Mesenchymal stem cell (in vitro differentiated cells and primary cell): ENCODE data around the gene PPA1.

ENCODE experiments used
- DNase-seq: peaks from one replicate; pipeline ENCODE4 v3.0.0-alpha.2; 2013
- H2AFZ ChIP-seq: one replicate; pipeline ENCODE4 v1.6.1; 2013; ENCODE audit warnings: low read depth, mild to moderate bottlenecking, control low read depth, inconsistent platforms, low read length, moderate library complexity
- H2AK5ac ChIP-seq: 2 replicates; pipeline ENCODE4 v1.6.1; 2013; ENCODE audit warnings: low read length, moderate library complexity, mild to moderate bottlenecking, inconsistent platforms; ENCODE audit not compliant: severe bottlenecking
- H2BK120ac ChIP-seq: one replicate; pipeline ENCODE4 v1.6.1; 2013; ENCODE audit warnings: low read depth, mild to moderate bottlenecking, inconsistent platforms, low read length, moderate library complexity
- H2BK12ac ChIP-seq, 2 experiments: one replicate each; pipeline ENCODE4 v1.6.1; 2013; ENCODE audit warnings: inconsistent platforms in 2 of 2, low read length in 2 of 2, mild to moderate bottlenecking in 2 of 2, moderate library complexity in 2 of 2, control low read depth in 1 of 2
- H2BK15ac ChIP-seq: one replicate; pipeline ENCODE4 v1.6.1; 2013; ENCODE audit warnings: mild to moderate bottlenecking, low read depth, inconsistent platforms; ENCODE audit not compliant: poor library complexity, severe bottlenecking
- H2BK5ac ChIP-seq: 2 replicates; pipeline ENCODE4 v1.6.1; 2013; ENCODE audit warnings: low read depth, mild to moderate bottlenecking, low read length, control low read depth, inconsistent platforms; ENCODE audit not compliant: poor library complexity, severe bottlenecking
- H3K14ac ChIP-seq, 2 experiments: one replicate each; pipeline ENCODE4 v1.6.1; 2013; ENCODE audit warnings: inconsistent platforms in 2 of 2, low read length in 2 of 2, control low read depth in 1 of 2, mild to moderate bottlenecking in 1 of 2, moderate library complexity in 1 of 2
- H3K18ac ChIP-seq, 2 experiments: one replicate each; pipeline ENCODE4 v1.6.1; 2013; ENCODE audit warnings: inconsistent platforms in 2 of 2, low read length in 2 of 2, control low read depth in 1 of 2, low read depth in 1 of 2, mild to moderate bottlenecking in 1 of 2
- H3K23ac ChIP-seq, 2 experiments: one replicate each; pipeline ENCODE4 v1.6.1; 2013; ENCODE audit warnings: inconsistent platforms in 2 of 2, low read length in 2 of 2, mild to moderate bottlenecking in 2 of 2, moderate library complexity in 2 of 2, control low read depth in 1 of 2
- H3K27ac ChIP-seq: 2 replicates; pipeline ENCODE4 v1.5.1; 2013; ENCODE audit warnings: mild to moderate bottlenecking, moderate library complexity, low read length, control low read depth, inconsistent platforms; ENCODE audit not compliant: poor library complexity, severe bottlenecking
- H3K27me3 ChIP-seq, 2 experiments: 2 replicates each; pipeline versions ENCODE4 v1.6.1 to v1.7.0; 2013; ENCODE audit warnings: low read length in 2 of 2, mild to moderate bottlenecking in 2 of 2, moderate library complexity in 2 of 2, control low read depth in 1 of 2, inconsistent platforms in 1 of 2; ENCODE audit not compliant: control insufficient read depth in 1 of 2, insufficient read depth in 1 of 2
- H3K36me3 ChIP-seq, 2 experiments: 2 replicates each; pipeline versions ENCODE4 v1.6.1 to v1.7.0; 2013; ENCODE audit warnings: low read length in 2 of 2, control low read depth in 1 of 2, inconsistent platforms in 1 of 2, low read depth in 1 of 2, mild to moderate bottlenecking in 1 of 2; ENCODE audit not compliant: insufficient read depth in 2 of 2, control insufficient read depth in 1 of 2
- H3K4ac ChIP-seq, 2 experiments: one replicate each; pipeline ENCODE4 v1.6.1; 2013; ENCODE audit warnings: inconsistent platforms in 2 of 2, low read length in 2 of 2, mild to moderate bottlenecking in 2 of 2, moderate library complexity in 2 of 2, control low read depth in 1 of 2, low read depth in 1 of 2
- H3K4me1 ChIP-seq: 2 replicates; pipeline ENCODE4 v1.6.1; 2013; ENCODE audit warnings: low read depth, low read length, control low read depth; ENCODE audit not compliant: control insufficient read depth, insufficient read depth
- H3K4me2 ChIP-seq: 2 replicates; pipeline ENCODE4 v1.6.1; 2013; ENCODE audit warnings: low read length, mild to moderate bottlenecking, inconsistent platforms; ENCODE audit not compliant: poor library complexity, severe bottlenecking
- H3K4me3 ChIP-seq, 2 experiments: 2 replicates each; pipeline versions ENCODE4 v1.5.1 to v1.7.0; 2013; ENCODE audit warnings: low read length in 2 of 2, mild to moderate bottlenecking in 2 of 2, control low read depth in 1 of 2, low read depth in 1 of 2; ENCODE audit not compliant: insufficient read depth in 1 of 2
- H3K79me1 ChIP-seq: replicated peaks from 2 replicates; pipeline ENCODE4 v1.6.1; 2013; ENCODE audit warnings: mild to moderate bottlenecking, control low read depth, low read length, inconsistent platforms; ENCODE audit not compliant: poor library complexity, severe bottlenecking
- H3K9ac ChIP-seq: 2 replicates; pipeline ENCODE4 v1.7.0; 2013; ENCODE audit warnings: mild to moderate bottlenecking, low read length, moderate library complexity
- H3K9me3 ChIP-seq: 2 replicates; pipeline ENCODE4 v1.7.0; 2013; ENCODE audit warnings: mild to moderate bottlenecking, low read length; ENCODE audit not compliant: control insufficient read depth
- H4K8ac ChIP-seq: one replicate; pipeline ENCODE4 v1.6.1; 2013; ENCODE audit warnings: inconsistent platforms, mild to moderate bottlenecking, low read length, moderate library complexity
- H4K91ac ChIP-seq: one replicate; pipeline ENCODE4 v1.6.1; 2013; ENCODE audit warnings: mild to moderate bottlenecking, low read length, inconsistent platforms
- WGBS: methylation state at CpG from one replicate; pipeline ENCODE4 v1.1.7; 2013; ENCODE audit warnings: mixed read lengths; 5-methylcytosine and 5-hydroxymethylcytosine counted together

The PPA1 gene

GRCh38 chr10:70222340-70222794 lies 10.9 kb downstream of the PPA1 start:
- no peak overlapping the region for H4K91ac ChIP-seq
- WGBS, result 100% methylated on average over 2 of the region's 3 CpGs
- no peak overlapping the region for H2AFZ ChIP-seq
- H2AK5ac ChIP-seq, result no peak overlapping the region
- no peak overlapping the region for H3K27ac ChIP-seq
- no peaks in the 10 kb centered on the region for H3K27me3 ChIP-seq
- H3K79me1 ChIP-seq, result peaks cover 9% of the 10 kb centered on the region
- no peak overlapping the region for H4K8ac ChIP-seq
- no peak overlapping the region for H3K4ac ChIP-seq
- no peak overlapping the region for H3K14ac ChIP-seq
- H3K36me3 ChIP-seq, result peaks cover 0 to 31% of the 10 kb centered on the region in 2 experiments
- H3K9me3 ChIP-seq, result no peaks in the 10 kb centered on the region
- no peak overlapping the region for H2BK120ac ChIP-seq
- no peak overlapping the region for H2BK15ac ChIP-seq
- peaks cover 2% of the 10 kb centered on the region for H3K4me1 ChIP-seq
- no peak overlapping the region for H3K18ac ChIP-seq
- no peak overlapping the region for H3K23ac ChIP-seq
- no peak overlapping the region for H3K4me3 ChIP-seq
- H2BK5ac ChIP-seq, result no peak overlapping the region
- no peak for DNase-seq
- no peak overlapping the region for H2BK12ac ChIP-seq
- H3K4me2 ChIP-seq, result no peak overlapping the region
- no peak overlapping the region for H3K9ac ChIP-seq

DNA sequence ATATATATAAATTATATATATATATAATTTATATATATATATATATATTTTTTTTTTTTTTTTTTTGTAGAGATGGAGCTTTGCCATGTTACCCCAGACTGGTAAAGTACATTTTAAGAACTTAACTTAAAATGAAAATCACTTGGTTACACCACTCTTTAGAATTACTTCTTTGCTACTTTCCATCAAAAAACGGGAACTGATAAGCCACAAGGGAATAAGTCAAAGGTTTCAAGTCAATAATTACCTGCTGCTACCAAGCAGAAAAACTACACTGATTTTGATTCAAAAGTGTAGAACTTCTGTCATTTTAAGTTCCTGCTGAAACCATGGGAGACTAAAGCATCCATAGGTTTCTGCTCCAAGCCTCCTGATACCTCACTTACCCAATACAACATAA lies 12.2 kb downstream of the PPA1 start:
- Histone ChIP-seq H4K8ac (no peak overlapping the region), H3K4me3 (no peak overlapping the region), H3K4me1 (no peaks in the 10 kb centered on the region), H3K4me2 (no peak overlapping the region), H3K79me1 (peaks cover 11% of the 10 kb centered on the region), H3K27me3 (no peaks in the 10 kb centered on the region), H3K14ac (no peak overlapping the region), H3K4ac (no peak overlapping the region), H2AK5ac (no peak overlapping the region), H2BK120ac (no peak overlapping the region), H3K9me3 (no peaks in the 10 kb centered on the region), H2BK5ac (no peak overlapping the region), H2AFZ (no peak overlapping the region), H3K23ac (no peak overlapping the region), H2BK15ac (no peak overlapping the region), H2BK12ac (no peak overlapping the region), H3K18ac (no peak overlapping the region), H3K36me3 (peaks cover 0 to 30% of the 10 kb centered on the region in 2 experiments), H3K27ac (no peak overlapping the region), H4K91ac (no peak overlapping the region), H3K9ac (peak overlapping the region; percentile 68)
- 100% methylated on average over 1 of the region's 1 CpG for WGBS
- DNase-seq, result no peak

DNA sequence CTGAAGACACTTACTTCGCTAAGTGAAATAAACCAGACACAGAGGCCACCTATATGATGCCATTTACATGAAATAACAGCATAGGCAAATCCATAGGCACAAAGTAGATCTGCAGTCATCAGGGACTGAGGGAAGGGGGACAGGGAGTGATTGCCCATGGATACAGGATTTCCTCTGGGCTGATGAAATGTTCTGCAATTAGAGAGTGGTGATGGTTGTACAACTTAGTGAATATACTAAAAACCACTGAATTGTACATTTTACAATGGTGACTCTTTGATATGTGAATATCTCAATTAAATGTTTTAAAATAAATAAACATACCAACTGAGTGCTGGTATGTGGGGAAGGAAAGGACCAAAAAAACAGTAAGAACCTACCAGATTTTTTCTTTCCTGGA lies 20.4 kb downstream of the PPA1 start:
- Histone ChIP-seq H2BK12ac (no peak overlapping the region), H2BK120ac (no peak overlapping the region), H3K27ac (no peak overlapping the region), H3K4ac (no peak overlapping the region), H3K18ac (no peak overlapping the region), H3K4me2 (no peak overlapping the region), H3K27me3 (no peaks in the 10 kb centered on the region), H3K4me1 (no peaks in the 10 kb centered on the region), H4K91ac (no peak overlapping the region), H3K9ac (no peak overlapping the region), H3K36me3 (peaks cover 17 to 93% of the 10 kb centered on the region in 2 experiments), H3K79me1 (peaks cover 10% of the 10 kb centered on the region), H2BK5ac (no peak overlapping the region), H3K4me3 (no peak overlapping the region), H3K9me3 (no peaks in the 10 kb centered on the region), H3K23ac (no peak overlapping the region), H2AFZ (no peak overlapping the region), H2AK5ac (no peak overlapping the region), H2BK15ac (no peak overlapping the region), H4K8ac (no peak overlapping the region), H3K14ac (no peak overlapping the region)
- no peak for DNase-seq
- 100% methylated on average over 1 of the region's 1 CpG for WGBS

DNA sequence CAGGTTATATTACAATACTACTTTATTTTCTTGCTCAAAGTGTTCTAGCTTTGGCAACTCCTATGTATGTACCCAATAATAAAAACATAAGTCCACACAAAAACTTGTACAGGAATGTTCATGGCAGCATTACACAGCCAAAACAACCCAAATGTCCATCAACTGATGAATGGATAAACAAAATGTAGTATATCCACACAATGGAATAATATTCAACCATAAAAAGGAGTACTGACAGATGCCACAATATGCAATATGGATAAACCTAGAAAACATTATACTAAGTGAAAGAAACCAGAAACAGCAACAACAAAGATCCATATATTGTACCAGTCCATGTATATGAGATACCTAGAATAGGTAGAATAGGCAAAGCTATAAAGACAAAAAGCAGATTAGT lies 21.0 kb downstream of the PPA1 start:
- H4K91ac ChIP-seq, result no peak overlapping the region
- H3K9me3 ChIP-seq, result no peaks in the 10 kb centered on the region
- H3K18ac ChIP-seq, result no peak overlapping the region
- H2BK12ac ChIP-seq, result no peak overlapping the region
- H3K4me2 ChIP-seq, result no peak overlapping the region
- no peak overlapping the region for H2BK15ac ChIP-seq
- no peaks in the 10 kb centered on the region for H3K27me3 ChIP-seq
- no peak overlapping the region for H3K4me3 ChIP-seq
- no peak overlapping the region for H2BK5ac ChIP-seq
- no peak overlapping the region for H2AK5ac ChIP-seq
- H3K23ac ChIP-seq, result no peak overlapping the region
- H2AFZ ChIP-seq, result no peak overlapping the region
- no peak overlapping the region for H3K27ac ChIP-seq
- H3K79me1 ChIP-seq, result peaks cover 10% of the 10 kb centered on the region
- H2BK120ac ChIP-seq, result no peak overlapping the region
- no peak overlapping the region for H3K4ac ChIP-seq
- H3K36me3 ChIP-seq, result peaks cover 20 to 93% of the 10 kb centered on the region in 2 experiments
- no peak overlapping the region for H3K9ac ChIP-seq
- no peak for DNase-seq
- H3K14ac ChIP-seq, result no peak overlapping the region
- H3K4me1 ChIP-seq, result no peaks in the 10 kb centered on the region
- no peak overlapping the region for H4K8ac ChIP-seq
